ENCODE data around the gene CLIC4.
"Not testable (repeated sequence)": the region's sequence is repeated elsewhere in the genome, so short reads cannot be mapped to it uniquely, and the experiment has no call there.

CLIC4 gene

GRCh38 chr1:24754229-24754628, 9.0 kb downstream of the CLIC4 start:
- no peak overlapping the region for H3K4me3 ChIP-seq (ENCODE audit: control insufficient read depth in 1 of 7, extremely low read depth in 1 of 7, insufficient read depth in 4 of 7, low read depth in 2 of 7, low read length in 6 of 7)
- peaks cover 2 to 6% (median 2%) of the 10 kb centered on the region in 4 experiments for H3K4me1 ChIP-seq (ENCODE audit: control extremely low read depth in 1 of 4, control insufficient read depth in 4 of 4, insufficient read depth in 4 of 4, low read length in 3 of 4)
- H3K27ac ChIP-seq (ENCODE audit: insufficient read depth in 1 of 2, low read depth in 1 of 2, low read length in 2 of 2, poor library complexity in 1 of 2, severe bottlenecking in 2 of 2), result no peak overlapping the region
- no peaks in the 10 kb centered on the region for H3K27me3 ChIP-seq (replicated peaks in 2 of 5; ENCODE audit: control insufficient read depth in 4 of 5, insufficient read depth in 5 of 5, low read length in 4 of 5)
- H3K9me3 ChIP-seq (ENCODE audit: control extremely low read depth in 1 of 5, control insufficient read depth in 4 of 5, insufficient read depth in 2 of 5, low read depth in 1 of 5, low read length in 4 of 5), result no peaks in the 10 kb centered on the region
- H3K36me3 ChIP-seq (ENCODE audit: control insufficient read depth in 4 of 4, insufficient read depth in 4 of 4, low read length in 3 of 4), result no peaks in the 10 kb centered on the region
- no peak for DNase-seq
- POLR2A ChIA-PET, result interaction anchor here (0.9 kb wide), 1 partner anchor 9 kb away, joined by 3 read pairs; the partner anchor contains the start of gene CLIC4
- 91% methylated on average over 5 of the region's 5 CpGs for WGBS (ENCODE audit: insufficient coverage)
- CTCF ChIA-PET, result interaction anchor here (1.0 to 1.6 kb wide), 2 partner anchors 9 to 26 kb away, joined by 4 read pairs; no protein-coding TSS in a partner anchor

DNA sequence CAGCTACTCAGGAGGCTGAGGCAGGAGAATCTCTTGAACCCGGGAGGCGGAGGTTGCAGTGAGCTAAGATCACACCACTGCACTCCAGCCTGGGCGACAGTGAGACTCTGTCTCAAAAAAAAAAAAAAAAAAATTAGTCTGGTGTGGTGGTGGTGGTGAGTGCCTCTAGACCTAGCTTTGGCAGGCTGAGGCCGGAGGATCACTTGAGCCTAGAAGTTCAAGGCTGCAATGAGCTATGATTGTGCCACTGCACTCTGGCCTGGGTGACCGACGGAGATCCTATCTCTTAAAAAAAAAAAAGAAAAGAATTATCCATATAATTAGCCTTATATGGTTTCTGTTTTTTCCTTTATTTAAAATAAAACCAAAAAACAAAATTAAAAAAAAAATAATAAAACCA, 10.1 kb downstream of the CLIC4 start:
- POLR2A ChIA-PET, result not testable (repeated sequence)
- 100% methylated on average over 1 of the region's 6 CpGs for WGBS (ENCODE audit: insufficient coverage)
- CTCF ChIA-PET, result interaction anchor here (0.8 kb wide), 1 partner anchor 56 kb away, joined by 4 read pairs; no protein-coding TSS in a partner anchor

GRCh38 chr1:24756395-24756794, 11.1 kb downstream of the CLIC4 start:
- no peaks in the 10 kb centered on the region for H3K27me3 ChIP-seq (replicated peaks in 2 of 5; ENCODE audit: control insufficient read depth in 4 of 5, insufficient read depth in 5 of 5, low read length in 4 of 5)
- H3K36me3 ChIP-seq (ENCODE audit: control insufficient read depth in 4 of 4, insufficient read depth in 4 of 4, low read length in 3 of 4), result no peaks in the 10 kb centered on the region
- no peak for DNase-seq
- ChIA-PET POLR2A (interaction anchor here (0.6 kb wide), 1 partner anchor 11 kb away, joined by 3 read pairs; the partner anchor contains the start of gene CLIC4), CTCF (interaction anchor here (0.6 to 1.1 kb wide), 4 partner anchors 21 to 364 kb away, joined by 3 to 5 read pairs (median 4); no protein-coding TSS in a partner anchor)
- WGBS (ENCODE audit: insufficient coverage), result no CpG with 5 or more reads among the region's 2 CpGs
- H3K4me1 ChIP-seq (ENCODE audit: control extremely low read depth in 1 of 4, control insufficient read depth in 4 of 4, insufficient read depth in 4 of 4, low read length in 3 of 4), result peaks cover 0 to 4% (median under 1%) of the 10 kb centered on the region in 4 experiments
- no peak overlapping the region for H3K27ac ChIP-seq (ENCODE audit: insufficient read depth in 1 of 2, low read depth in 1 of 2, low read length in 2 of 2, poor library complexity in 1 of 2, severe bottlenecking in 2 of 2)
- H3K4me3 ChIP-seq (ENCODE audit: control insufficient read depth in 1 of 7, extremely low read depth in 1 of 7, insufficient read depth in 4 of 7, low read depth in 2 of 7, low read length in 6 of 7), result no peak overlapping the region
- H3K9me3 ChIP-seq (ENCODE audit: control extremely low read depth in 1 of 5, control insufficient read depth in 4 of 5, insufficient read depth in 2 of 5, low read depth in 1 of 5, low read length in 4 of 5), result no peaks in the 10 kb centered on the region

More for the DNA sequence above, 10.1 kb downstream of the CLIC4 start:
- H3K4me3 ChIP-seq (ENCODE audit: control insufficient read depth in 1 of 7, extremely low read depth in 1 of 7, insufficient read depth in 4 of 7, low read depth in 2 of 7, low read length in 6 of 7); H3K9me3 ChIP-seq (ENCODE audit: control extremely low read depth in 1 of 5, control insufficient read depth in 4 of 5, insufficient read depth in 2 of 5, low read depth in 1 of 5, low read length in 4 of 5); H3K36me3 ChIP-seq (ENCODE audit: control insufficient read depth in 4 of 4, insufficient read depth in 4 of 4, low read length in 3 of 4); DNase-seq; H3K27me3 ChIP-seq (replicated peaks in 2 of 5; ENCODE audit: control insufficient read depth in 4 of 5, insufficient read depth in 5 of 5, low read length in 4 of 5); H3K27ac ChIP-seq (ENCODE audit: insufficient read depth in 1 of 2, low read depth in 1 of 2, low read length in 2 of 2, poor library complexity in 1 of 2, severe bottlenecking in 2 of 2); H3K4me1 ChIP-seq (ENCODE audit: control extremely low read depth in 1 of 4, control insufficient read depth in 4 of 4, insufficient read depth in 4 of 4, low read length in 3 of 4): not testable (repeated sequence)

DNA sequence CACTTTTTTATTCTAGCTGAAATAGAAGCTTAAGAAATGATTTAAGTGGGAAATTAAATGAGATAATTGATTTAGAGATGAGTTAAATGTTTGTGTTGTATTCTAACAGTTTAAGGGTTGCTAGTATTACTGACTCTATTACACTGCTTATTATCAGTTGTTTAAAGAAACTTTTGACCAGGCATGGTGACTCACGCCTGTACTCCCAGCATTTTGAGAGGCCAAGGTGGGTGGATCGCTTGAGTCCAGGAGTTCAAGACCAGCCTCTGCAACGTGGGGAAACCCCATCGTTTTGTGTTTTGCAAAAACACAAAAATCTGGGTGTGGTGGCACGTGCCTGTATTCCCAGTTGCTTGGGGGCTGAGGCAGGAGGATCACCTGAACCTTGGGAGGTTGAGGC, 14.2 kb downstream of the CLIC4 start:
- DNase-seq, result no peak
- no peak overlapping the region for H3K27ac ChIP-seq (ENCODE audit: insufficient read depth in 1 of 2, low read depth in 1 of 2, low read length in 2 of 2, poor library complexity in 1 of 2, severe bottlenecking in 2 of 2)
- POLR2A ChIA-PET, result interaction anchor here (0.5 kb wide), 1 partner anchor 41 kb away, joined by 5 read pairs; no protein-coding TSS in a partner anchor
- H3K4me3 ChIP-seq (ENCODE audit: control insufficient read depth in 1 of 7, extremely low read depth in 1 of 7, insufficient read depth in 4 of 7, low read depth in 2 of 7, low read length in 6 of 7), result no peak overlapping the region
- no peaks in the 10 kb centered on the region for H3K36me3 ChIP-seq (ENCODE audit: control insufficient read depth in 4 of 4, insufficient read depth in 4 of 4, low read length in 3 of 4)
- no peaks in the 10 kb centered on the region for H3K9me3 ChIP-seq (ENCODE audit: control extremely low read depth in 1 of 5, control insufficient read depth in 4 of 5, insufficient read depth in 2 of 5, low read depth in 1 of 5, low read length in 4 of 5)
- 97% methylated on average over 5 of the region's 5 CpGs for WGBS (ENCODE audit: insufficient coverage)
- CTCF ChIA-PET, result no interaction called here
- peaks cover 4 to 18% (median 8%) of the 10 kb centered on the region in 4 experiments for H3K4me1 ChIP-seq (ENCODE audit: control extremely low read depth in 1 of 4, control insufficient read depth in 4 of 4, insufficient read depth in 4 of 4, low read length in 3 of 4)
- H3K27me3 ChIP-seq (replicated peaks in 2 of 5; ENCODE audit: control insufficient read depth in 4 of 5, insufficient read depth in 5 of 5, low read length in 4 of 5), result no peaks in the 10 kb centered on the region

- CTCF ChIA-PET, result interaction anchor here (0.9 to 2.3 kb wide), 5 partner anchors 10 to 31 kb away, joined by 3 to 15 read pairs (median 4); partner anchors contain the start of gene CLIC4
- Histone ChIP-seq H3K4me1 (ENCODE audit: control extremely low read depth in 1 of 4, control insufficient read depth in 4 of 4, insufficient read depth in 4 of 4, low read length in 3 of 4) (peaks cover 11 to 33% (median 18%) of the 10 kb centered on the region in 4 experiments), H3K4me3 (ENCODE audit: control insufficient read depth in 1 of 7, extremely low read depth in 1 of 7, insufficient read depth in 4 of 7, low read depth in 2 of 7, low read length in 6 of 7) (no peak overlapping the region), H3K9me3 (ENCODE audit: control extremely low read depth in 1 of 5, control insufficient read depth in 4 of 5, insufficient read depth in 2 of 5, low read depth in 1 of 5, low read length in 4 of 5) (no peaks in the 10 kb centered on the region), H3K27ac (ENCODE audit: insufficient read depth in 1 of 2, low read depth in 1 of 2, low read length in 2 of 2, poor library complexity in 1 of 2, severe bottlenecking in 2 of 2) (no peak overlapping the region), H3K27me3 (replicated peaks in 2 of 5; ENCODE audit: control insufficient read depth in 4 of 5, insufficient read depth in 5 of 5, low read length in 4 of 5) (no peaks in the 10 kb centered on the region), H3K36me3 (ENCODE audit: control insufficient read depth in 4 of 4, insufficient read depth in 4 of 4, low read length in 3 of 4) (no peaks in the 10 kb centered on the region)
- WGBS (ENCODE audit: insufficient coverage), result 100% methylated on average over 1 of the region's 1 CpG
- POLR2A ChIA-PET, result no interaction called here
- no peak for DNase-seq
Observed at GRCh38 chr1:24761582-24761981, 16.3 kb downstream of the CLIC4 start.

GRCh38 chr1:24762133-24762676, 17.0 kb downstream of the CLIC4 start:
- Histone ChIP-seq H3K9me3 (ENCODE audit: control extremely low read depth in 1 of 5, control insufficient read depth in 4 of 5, insufficient read depth in 2 of 5, low read depth in 1 of 5, low read length in 4 of 5) (no peaks in the 10 kb centered on the region), H3K27ac (ENCODE audit: insufficient read depth in 1 of 2, low read depth in 1 of 2, low read length in 2 of 2, poor library complexity in 1 of 2, severe bottlenecking in 2 of 2) (peak overlapping the region in 1 of 2 experiments; percentile 39), H3K27me3 (replicated peaks in 2 of 5; ENCODE audit: control insufficient read depth in 4 of 5, insufficient read depth in 5 of 5, low read length in 4 of 5) (no peaks in the 10 kb centered on the region), H3K36me3 (ENCODE audit: control insufficient read depth in 4 of 4, insufficient read depth in 4 of 4, low read length in 3 of 4) (no peaks in the 10 kb centered on the region), H3K4me3 (ENCODE audit: control insufficient read depth in 1 of 7, extremely low read depth in 1 of 7, insufficient read depth in 4 of 7, low read depth in 2 of 7, low read length in 6 of 7) (no peak overlapping the region), H3K4me1 (ENCODE audit: control extremely low read depth in 1 of 4, control insufficient read depth in 4 of 4, insufficient read depth in 4 of 4, low read length in 3 of 4) (peaks cover 11 to 33% (median 18%) of the 10 kb centered on the region in 4 experiments)
- CTCF ChIA-PET, result interaction anchor here (0.8 to 2.3 kb wide), 10 partner anchors 8 to 75 kb away, joined by 3 to 15 read pairs (median 4); partner anchors contain the start of gene CLIC4
- POLR2A ChIA-PET, result no interaction called here
- peak in 1 of 3 donors; percentile 36 for DNase-seq
- WGBS (ENCODE audit: insufficient coverage), result 91% methylated on average over 3 of the region's 3 CpGs

DNA sequence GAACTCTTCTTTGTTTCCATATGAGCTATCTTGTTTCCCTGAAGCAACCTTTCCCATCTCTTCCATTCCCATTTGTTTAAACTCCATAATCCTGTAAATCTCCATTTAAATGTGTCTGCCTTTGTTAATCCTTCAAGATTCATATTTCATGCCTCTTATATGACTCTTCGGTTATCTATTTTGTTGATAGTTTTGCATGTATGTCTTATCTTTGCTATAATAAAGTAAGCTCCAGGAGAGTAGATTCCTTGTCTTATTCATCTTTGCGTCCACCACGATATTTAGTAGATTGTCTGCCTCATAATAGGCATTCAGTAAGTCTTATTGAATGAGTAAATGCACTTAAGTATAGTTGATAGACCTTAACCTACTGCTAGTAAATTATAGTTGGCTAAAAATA, 18.4 kb downstream of the CLIC4 start:
- peaks cover 11 to 30% (median 18%) of the 10 kb centered on the region in 4 experiments for H3K4me1 ChIP-seq (ENCODE audit: control extremely low read depth in 1 of 4, control insufficient read depth in 4 of 4, insufficient read depth in 4 of 4, low read length in 3 of 4)
- CTCF ChIA-PET, result interaction anchor here (0.6 to 2.3 kb wide), 5 partner anchors 10 to 80 kb away, joined by 3 to 6 read pairs (median 4); partner anchors contain the start of gene CLIC4

More for the DNA sequence above, 18.4 kb downstream of the CLIC4 start:
- H3K27me3 ChIP-seq (replicated peaks in 2 of 5; ENCODE audit: control insufficient read depth in 4 of 5, insufficient read depth in 5 of 5, low read length in 4 of 5), result no peaks in the 10 kb centered on the region
- H3K9me3 ChIP-seq (ENCODE audit: control extremely low read depth in 1 of 5, control insufficient read depth in 4 of 5, insufficient read depth in 2 of 5, low read depth in 1 of 5, low read length in 4 of 5), result no peaks in the 10 kb centered on the region
- no peak overlapping the region for H3K27ac ChIP-seq (ENCODE audit: insufficient read depth in 1 of 2, low read depth in 1 of 2, low read length in 2 of 2, poor library complexity in 1 of 2, severe bottlenecking in 2 of 2)
- no peak for DNase-seq
- no peak overlapping the region for H3K4me3 ChIP-seq (ENCODE audit: control insufficient read depth in 1 of 7, extremely low read depth in 1 of 7, insufficient read depth in 4 of 7, low read depth in 2 of 7, low read length in 6 of 7)
- no CpG with 5 or more reads among the region's 3 CpGs for WGBS (ENCODE audit: insufficient coverage)
- no peaks in the 10 kb centered on the region for H3K36me3 ChIP-seq (ENCODE audit: control insufficient read depth in 4 of 4, insufficient read depth in 4 of 4, low read length in 3 of 4)
- POLR2A ChIA-PET, result no interaction called here
